Mammary microvascular endothelial cell (primary cell): ENCODE data around the gene OR5D13. TPM values are rescaled to one million over a fixed set of nuclear protein-coding genes. Genes with fewer than 3 reads are reported as not detected.

Source experiments
- total RNA-seq: library from RNA; depleted of rRNA; stranded (reverse); fragments of >200 nt; gene quantifications from 2 replicates; pipeline ENCODE4 v1.2.3, GENCODE V29; 2015

The OR5D13 gene, protein sequence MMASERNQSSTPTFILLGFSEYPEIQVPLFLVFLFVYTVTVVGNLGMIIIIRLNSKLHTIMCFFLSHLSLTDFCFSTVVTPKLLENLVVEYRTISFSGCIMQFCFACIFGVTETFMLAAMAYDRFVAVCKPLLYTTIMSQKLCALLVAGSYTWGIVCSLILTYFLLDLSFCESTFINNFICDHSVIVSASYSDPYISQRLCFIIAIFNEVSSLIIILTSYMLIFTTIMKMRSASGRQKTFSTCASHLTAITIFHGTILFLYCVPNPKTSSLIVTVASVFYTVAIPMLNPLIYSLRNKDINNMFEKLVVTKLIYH
- not detected in 2 replicates for total RNA-seq

DNA sequence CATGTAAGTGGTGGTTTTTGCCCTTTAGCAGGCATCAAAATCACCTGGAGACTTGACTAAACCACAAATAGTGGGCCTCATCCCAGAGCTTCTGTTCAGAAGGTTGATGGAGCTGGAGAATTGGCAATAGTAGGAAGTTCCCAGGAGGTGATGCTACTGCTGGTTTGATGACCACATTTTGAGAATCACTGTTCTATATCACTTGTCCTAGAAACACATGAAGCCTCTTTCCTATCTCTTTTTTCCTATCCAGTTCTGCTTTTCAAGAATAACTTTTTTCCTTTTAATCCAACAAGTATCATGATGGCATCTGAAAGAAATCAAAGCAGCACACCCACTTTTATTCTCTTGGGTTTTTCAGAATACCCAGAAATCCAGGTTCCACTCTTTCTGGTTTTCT is at the start of gene OR5D13:
Gene OR5D13 (plus strand): TSS at position 301 of the 400 bp plus-strand sequence. CDS start 0 bp downstream, at position 301.

DNA sequence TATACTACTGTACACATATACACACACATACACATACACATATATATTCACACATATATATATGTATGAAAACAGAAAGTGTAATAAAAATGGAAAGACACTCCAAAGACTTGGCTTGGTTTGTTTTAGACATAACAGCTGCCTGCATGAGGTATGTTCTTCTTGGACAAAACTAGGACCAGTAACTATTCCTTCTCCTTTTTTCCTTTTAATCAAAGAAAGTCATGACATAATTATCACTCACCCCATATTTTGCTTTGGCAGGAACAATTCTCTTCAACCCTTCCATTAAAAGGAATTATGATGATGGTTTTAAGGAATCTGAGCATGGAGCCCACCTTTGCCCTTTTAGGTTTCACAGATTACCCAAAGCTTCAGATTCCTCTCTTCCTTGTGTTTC is 22.0 kb downstream of the OR5D13 start, which contains the start of gene OR5D14:
Gene OR5D14 (plus strand): TSS at position 301 of the 400 bp plus-strand sequence. CDS start 0 bp downstream, at position 301.

DNA sequence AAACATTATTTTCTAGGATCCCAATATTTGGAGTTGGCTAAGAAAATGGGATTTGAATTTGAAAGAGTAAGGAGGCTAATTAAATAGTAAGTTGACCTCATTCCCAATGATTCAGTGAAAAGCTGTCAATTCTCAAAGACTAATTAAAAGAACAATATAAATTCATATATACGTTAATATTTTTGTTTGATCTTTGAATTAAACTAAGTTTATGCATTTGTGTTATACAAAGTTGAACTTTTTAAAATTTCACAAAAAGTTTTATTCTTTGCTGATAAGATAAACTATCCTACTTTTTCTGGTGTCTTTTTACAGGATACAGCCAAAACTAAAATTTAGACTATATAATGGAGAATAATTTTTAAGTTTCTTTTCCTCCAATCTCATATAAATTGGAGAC is 37.8 kb downstream of the OR5D13 start, which contains the start of gene OR5L1:
Gene OR5L1 (plus strand): TSS at position 301 of the 400 bp plus-strand sequence. CDS start 100 bp downstream, outside the sequence.

DNA sequence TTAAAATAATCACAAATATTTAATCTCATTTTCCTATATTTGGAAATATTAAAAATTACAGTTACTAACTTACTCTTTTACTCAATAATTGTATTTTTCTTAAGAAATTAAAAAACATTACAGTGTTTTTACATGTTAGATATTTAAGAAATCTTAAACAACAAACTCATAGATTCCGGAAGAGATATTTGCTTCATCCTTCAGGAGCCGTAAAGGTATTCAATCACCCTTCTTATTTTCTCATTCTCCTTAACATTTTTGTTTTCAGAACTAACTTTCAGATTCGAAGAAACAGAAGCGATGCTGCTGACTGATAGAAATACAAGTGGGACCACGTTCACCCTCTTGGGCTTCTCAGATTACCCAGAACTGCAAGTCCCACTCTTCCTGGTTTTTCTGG is 46.1 kb downstream of the OR5D13 start, which contains the start of gene OR5D18:
Gene OR5D18 (plus strand): TSS at position 301 of the 400 bp plus-strand sequence. CDS start 0 bp downstream, at position 301.

Other genes with a start within 250 kb of the OR5D13 start
- not detected in 2 replicates for gene OR4C15, start 219.0 kb upstream of the OR5D13 start, total RNA-seq
- gene OR4C16, start 201.3 kb upstream of the OR5D13 start, total RNA-seq, result not detected in 2 replicates
- not detected in 2 replicates for gene OR4C11, start 165.8 kb upstream of the OR5D13 start, total RNA-seq
- gene OR4P4, start 138.3 kb upstream of the OR5D13 start, total RNA-seq, result not detected in 2 replicates
- not detected in 2 replicates for gene OR4S2, start 125.1 kb upstream of the OR5D13 start, total RNA-seq
- gene OR4C6, start 111.2 kb upstream of the OR5D13 start, total RNA-seq, result not detected in 2 replicates
- not detected in 2 replicates for gene OR5D14, start 22.1 kb downstream of the OR5D13 start, total RNA-seq
- not detected in 2 replicates for gene OR5L1, start 37.9 kb downstream of the OR5D13 start, total RNA-seq
- not detected in 2 replicates for gene OR5D18, start 46.2 kb downstream of the OR5D13 start, total RNA-seq
- gene OR5L2, start 53.8 kb downstream of the OR5D13 start, total RNA-seq, result not detected in 2 replicates
- gene OR5D16, start 65.3 kb downstream of the OR5D13 start, total RNA-seq, result not detected in 2 replicates
- not detected in 2 replicates for gene TRIM51, start 109.9 kb downstream of the OR5D13 start, total RNA-seq
- gene OR5W2, start 141.1 kb downstream of the OR5D13 start, total RNA-seq, result not detected in 2 replicates
- not detected in 2 replicates for gene OR5I1, start 163.0 kb downstream of the OR5D13 start, total RNA-seq
- gene OR10AG1, start 196.5 kb downstream of the OR5D13 start, total RNA-seq, result not detected in 2 replicates
- gene OR5F1, start 221.2 kb downstream of the OR5D13 start, total RNA-seq, result not detected in 2 replicates